NCI-H510A (cell line): Measurements from ENCODE around the gene ZCCHC3.

Source experiments
- DNase-seq: peaks from one replicate; lab custom pipeline; 2025; lab: John Stamatoyannopoulos, UW

Gene ZCCHC3

GRCh38 chr20:284172-284571 is 13.2 kb upstream of the ZCCHC3 start:
- no peak for DNase-seq

GRCh38 chr20:286508-286907 is 10.9 kb upstream of the ZCCHC3 start:
- no peak for DNase-seq

- no peak for DNase-seq
Measured at GRCh38 chr20:288956-289692, 8.2 kb upstream of the ZCCHC3 start.

- DNase-seq = no peak
Measured at GRCh38 chr20:289693-290083, 7.7 kb upstream of the ZCCHC3 start.

GRCh38 chr20:290084-290831 is 7.1 kb upstream of the ZCCHC3 start, which contains the start of gene C20orf96:
Gene C20orf96 (minus strand): TSS chr20:290750. CDS start chr20:290610, 140 bp downstream.
- peak; percentile 82 for DNase-seq

- DNase-seq = no peak
Measured at GRCh38 chr20:294602-295001, 2.8 kb upstream of the ZCCHC3 start.

GRCh38 chr20:295804-296203 is 1.6 kb upstream of the ZCCHC3 start:
- no peak for DNase-seq

- DNase-seq = peak; percentile 89
Measured at GRCh38 chr20:297925-298775, 780 bp downstream of the ZCCHC3 start.

GRCh38 chr20:298776-299391 is 1.5 kb downstream of the ZCCHC3 start:
- no peak for DNase-seq

GRCh38 chr20:300345-300990 is 3.1 kb downstream of the ZCCHC3 start:
- DNase-seq = no peak

GRCh38 chr20:301886-302848 is 4.8 kb downstream of the ZCCHC3 start:
- DNase-seq = no peak

- no peak for DNase-seq
Measured at GRCh38 chr20:305745-306144, 8.4 kb downstream of the ZCCHC3 start.

- no peak for DNase-seq
Measured at GRCh38 chr20:308427-309038, 11.2 kb downstream of the ZCCHC3 start.

GRCh38 chr20:309306-309840 is 12.0 kb downstream of the ZCCHC3 start:
- DNase-seq = no peak

GRCh38 chr20:309841-310644 is 12.7 kb downstream of the ZCCHC3 start:
- peak; percentile 99 for DNase-seq

GRCh38 chr20:310645-311044 is 13.3 kb downstream of the ZCCHC3 start:
- DNase-seq = no peak

GRCh38 chr20:311609-312008 is 14.2 kb downstream of the ZCCHC3 start:
- no peak for DNase-seq

- DNase-seq = no peak
Measured at GRCh38 chr20:312067-312466, 14.7 kb downstream of the ZCCHC3 start.

- no peak for DNase-seq
Measured at GRCh38 chr20:312866-313265, 15.5 kb downstream of the ZCCHC3 start.
